DMS153 (cell line): ENCODE results near the gene TGFBRAP1.

ENCODE experiments used
- DNase-seq: peaks from one replicate; lab custom pipeline; 2025; lab: John Stamatoyannopoulos, UW

The TGFBRAP1 gene

GRCh38 chr2:105315314-105315713 is 14.2 kb downstream of the TGFBRAP1 start:
- no peak for DNase-seq

GRCh38 chr2:105313877-105314276 is 15.7 kb downstream of the TGFBRAP1 start:
- DNase-seq = no peak

GRCh38 chr2:105309147-105309545 is 20.4 kb downstream of the TGFBRAP1 start:
- DNase-seq = no peak

- DNase-seq = no peak
These were observed 21.0 kb downstream of the TGFBRAP1 start for GRCh38 chr2:105308382-105309146.

- no peak for DNase-seq
These were observed 21.6 kb downstream of the TGFBRAP1 start for GRCh38 chr2:105307962-105308361.

GRCh38 chr2:105307550-105307949 is 22.0 kb downstream of the TGFBRAP1 start:
- no peak for DNase-seq

GRCh38 chr2:105307146-105307545 is 22.4 kb downstream of the TGFBRAP1 start:
- no peak for DNase-seq

GRCh38 chr2:105301646-105302045 is 27.9 kb downstream of the TGFBRAP1 start:
- no peak for DNase-seq

- DNase-seq = no peak
These were observed 30.2 kb downstream of the TGFBRAP1 start for GRCh38 chr2:105299290-105299689.

- DNase-seq = no peak
These were observed 31.5 kb downstream of the TGFBRAP1 start for GRCh38 chr2:105298017-105298416.

GRCh38 chr2:105297216-105297615 is 32.3 kb downstream of the TGFBRAP1 start:
- no peak for DNase-seq

GRCh38 chr2:105296017-105296611 is 33.4 kb downstream of the TGFBRAP1 start:
- no peak for DNase-seq

GRCh38 chr2:105294844-105295481 is 34.6 kb downstream of the TGFBRAP1 start:
- DNase-seq = no peak

GRCh38 chr2:105294046-105294445 is 35.5 kb downstream of the TGFBRAP1 start:
- no peak for DNase-seq

GRCh38 chr2:105291981-105292380 is 37.6 kb downstream of the TGFBRAP1 start:
- no peak for DNase-seq

- DNase-seq = no peak
These were observed 38.4 kb downstream of the TGFBRAP1 start for GRCh38 chr2:105290981-105291660.

- no peak for DNase-seq
These were observed 41.4 kb downstream of the TGFBRAP1 start for GRCh38 chr2:105288133-105288532.

- DNase-seq = peak; percentile 1
These were observed 41.8 kb downstream of the TGFBRAP1 start for GRCh38 chr2:105287692-105288091.

GRCh38 chr2:105283532-105283931 is 46.0 kb downstream of the TGFBRAP1 start:
- no peak for DNase-seq

- DNase-seq = no peak
These were observed 49.3 kb downstream of the TGFBRAP1 start for GRCh38 chr2:105280281-105280680.

- no peak for DNase-seq
These were observed 50.4 kb downstream of the TGFBRAP1 start for GRCh38 chr2:105279126-105279525.

GRCh38 chr2:105278654-105279053 is 50.9 kb downstream of the TGFBRAP1 start:
- no peak for DNase-seq

GRCh38 chr2:105274046-105274445 is 55.5 kb downstream of the TGFBRAP1 start:
- no peak for DNase-seq
